Osteoblast (primary cell): Measurements from ENCODE around the gene TTBK1. TPM values are rescaled to one million over a fixed set of nuclear protein-coding genes. Genes with fewer than 3 reads are reported as not detected.

ENCODE experiments used
- DNase-seq: peaks from one replicate; pipeline ENCODE4 v3.0.0; 2011; ENCODE audit warnings: low spot score, mixed read lengths; ENCODE audit not compliant: insufficient read length; ENCODE audit errors: missing footprints
- H2AFZ ChIP-seq: 2 replicates; pipeline ENCODE4 v1.6.0; 2011; ENCODE audit warnings: mild to moderate bottlenecking, low read length
- H3K27ac ChIP-seq: 2 replicates; pipeline ENCODE4 v1.5.1; 2011; ENCODE audit warnings: mild to moderate bottlenecking, low read depth, low read length, moderate library complexity
- H3K27me3 ChIP-seq: 2 replicates; pipeline ENCODE4 v1.6.0; 2012; ENCODE audit warnings: mild to moderate bottlenecking, control low read depth, inconsistent platforms, low read length, moderate library complexity; ENCODE audit not compliant: insufficient read depth
- H3K36me3 ChIP-seq: 2 replicates; pipeline ENCODE4 v1.5.1; 2011; ENCODE audit warnings: mild to moderate bottlenecking, low read length, control low read depth, moderate library complexity; ENCODE audit not compliant: insufficient read depth
- H3K4me1 ChIP-seq: 2 replicates; pipeline ENCODE4 v1.5.1; 2011; ENCODE audit warnings: mild to moderate bottlenecking, low read length, control low read depth, moderate library complexity; ENCODE audit not compliant: insufficient read depth
- H3K4me2 ChIP-seq: 2 replicates; pipeline ENCODE4 v1.6.0; 2011; ENCODE audit warnings: mild to moderate bottlenecking, low read length; ENCODE audit not compliant: insufficient read depth
- H3K4me3 ChIP-seq: fragments of 200-600 bp; sonication (generic); 3 replicates; pipeline ENCODE4 v1.5.1; 2012; ENCODE audit warnings: mild to moderate bottlenecking, low read length, inconsistent platforms; ENCODE audit not compliant: insufficient read depth
- H3K79me2 ChIP-seq: 2 replicates; pipeline ENCODE4 v1.6.0; 2012; ENCODE audit warnings: mild to moderate bottlenecking, low read length, control low read depth, inconsistent platforms; ENCODE audit not compliant: insufficient read depth
- H3K9me3 ChIP-seq: 2 replicates; pipeline ENCODE4 v1.5.1; 2011; ENCODE audit warnings: low read depth, low read length, control low read depth
- H4K20me1 ChIP-seq: 2 replicates; pipeline ENCODE4 v1.6.0; 2012; ENCODE audit warnings: mild to moderate bottlenecking, low read length, control low read depth; ENCODE audit not compliant: insufficient read depth
- total RNA-seq: library from RNA; depleted of rRNA; stranded (reverse); fragments of >200 nt; gene quantifications from 2 replicates; pipeline ENCODE4 v1.2.3, GENCODE V29; 2012
- TF ChIP-seq, protein P1 (sequence below): IDR thresholded peaks from 2 replicates; pipeline ENCODE4 v1.5.1; 2011; ENCODE audit warnings: mild to moderate bottlenecking, low read depth, low read length, moderate library complexity; ENCODE audit errors: extremely low read depth

The TTBK1 gene
- total RNA-seq, 1 donor, result under 0.01 TPM

DNA sequence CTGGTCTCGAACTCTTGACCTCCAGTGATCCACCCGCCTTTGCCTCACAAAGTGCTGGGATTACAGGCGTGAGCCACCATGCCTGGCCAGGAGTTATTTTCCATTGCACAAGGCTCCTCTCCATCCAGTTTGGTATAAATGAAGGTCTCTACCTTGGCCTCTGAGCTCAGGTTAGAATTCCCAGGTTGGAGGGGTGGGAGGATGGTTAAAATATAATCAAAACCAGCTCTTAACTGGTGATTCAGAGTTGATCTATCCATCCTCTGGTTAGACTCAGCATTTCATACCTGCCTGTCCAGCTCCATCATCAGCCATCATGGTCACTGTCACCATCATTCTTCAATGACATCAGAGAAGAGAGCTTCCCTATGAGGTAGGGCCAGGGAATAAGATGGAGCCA lies 52.2 kb downstream of the TTBK1 start:
- Histone ChIP-seq H3K9me3 (no peaks in the 10 kb centered on the region), H2AFZ (no peak overlapping the region), H3K4me1 (no peaks in the 10 kb centered on the region), H3K36me3 (no peaks in the 10 kb centered on the region), H3K79me2 (no peaks in the 10 kb centered on the region), H4K20me1 (no peaks in the 10 kb centered on the region), H3K4me3 (no peak overlapping the region), H3K27ac (no peak overlapping the region), H3K4me2 (no peak overlapping the region), H3K27me3 (peaks cover 32% of the 10 kb centered on the region)
- TF ChIP-seq, protein P1, sequence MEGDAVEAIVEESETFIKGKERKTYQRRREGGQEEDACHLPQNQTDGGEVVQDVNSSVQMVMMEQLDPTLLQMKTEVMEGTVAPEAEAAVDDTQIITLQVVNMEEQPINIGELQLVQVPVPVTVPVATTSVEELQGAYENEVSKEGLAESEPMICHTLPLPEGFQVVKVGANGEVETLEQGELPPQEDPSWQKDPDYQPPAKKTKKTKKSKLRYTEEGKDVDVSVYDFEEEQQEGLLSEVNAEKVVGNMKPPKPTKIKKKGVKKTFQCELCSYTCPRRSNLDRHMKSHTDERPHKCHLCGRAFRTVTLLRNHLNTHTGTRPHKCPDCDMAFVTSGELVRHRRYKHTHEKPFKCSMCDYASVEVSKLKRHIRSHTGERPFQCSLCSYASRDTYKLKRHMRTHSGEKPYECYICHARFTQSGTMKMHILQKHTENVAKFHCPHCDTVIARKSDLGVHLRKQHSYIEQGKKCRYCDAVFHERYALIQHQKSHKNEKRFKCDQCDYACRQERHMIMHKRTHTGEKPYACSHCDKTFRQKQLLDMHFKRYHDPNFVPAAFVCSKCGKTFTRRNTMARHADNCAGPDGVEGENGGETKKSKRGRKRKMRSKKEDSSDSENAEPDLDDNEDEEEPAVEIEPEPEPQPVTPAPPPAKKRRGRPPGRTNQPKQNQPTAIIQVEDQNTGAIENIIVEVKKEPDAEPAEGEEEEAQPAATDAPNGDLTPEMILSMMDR, result no peak
- DNase-seq, result no peak

DNA sequence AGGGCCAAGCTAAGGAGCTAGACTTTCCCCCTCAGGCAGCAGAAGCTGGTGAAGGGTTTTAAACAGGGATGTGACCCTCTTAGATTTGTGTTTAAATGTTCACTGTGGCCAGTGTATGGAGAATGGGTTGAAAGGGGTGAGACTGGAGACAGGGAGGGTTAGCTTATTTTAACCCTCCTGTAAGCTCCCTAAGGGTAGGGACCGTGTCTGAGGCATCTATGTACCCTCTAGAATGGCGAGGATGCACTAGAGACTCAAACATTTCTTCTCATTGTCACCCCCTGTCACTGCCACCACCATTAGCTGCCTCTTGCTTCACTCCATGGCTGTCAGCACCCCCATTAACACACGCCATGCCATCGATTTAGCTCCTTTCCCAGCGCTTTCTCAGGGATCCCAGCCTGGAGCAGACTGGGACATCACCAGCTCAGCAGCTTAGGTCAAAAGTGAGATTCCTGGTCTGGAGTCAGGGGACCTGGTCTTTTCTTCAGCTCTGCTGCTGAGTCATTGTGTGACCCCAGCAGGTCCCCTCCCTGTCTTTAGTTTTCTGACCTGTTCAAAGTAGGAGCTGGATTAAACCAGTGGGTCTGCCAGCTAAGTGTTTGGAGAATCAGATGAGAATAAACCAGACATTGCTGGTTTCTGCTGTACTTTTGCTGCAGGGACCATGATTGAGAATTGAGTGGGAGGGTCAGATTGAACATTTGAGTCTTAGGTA lies 53.7 kb downstream of the TTBK1 start:
- no peak overlapping the region for H3K4me2 ChIP-seq
- no peaks in the 10 kb centered on the region for H4K20me1 ChIP-seq
- H3K27me3 ChIP-seq, result peaks cover 47% of the 10 kb centered on the region
- H2AFZ ChIP-seq, result no peak overlapping the region
- H3K27ac ChIP-seq, result no peak overlapping the region
- no peak for DNase-seq
- H3K79me2 ChIP-seq, result no peaks in the 10 kb centered on the region
- TF ChIP-seq, protein P1, result no peak
- no peaks in the 10 kb centered on the region for H3K9me3 ChIP-seq
- H3K4me1 ChIP-seq, result no peaks in the 10 kb centered on the region
- H3K36me3 ChIP-seq, result no peaks in the 10 kb centered on the region
- no peak overlapping the region for H3K4me3 ChIP-seq

DNA sequence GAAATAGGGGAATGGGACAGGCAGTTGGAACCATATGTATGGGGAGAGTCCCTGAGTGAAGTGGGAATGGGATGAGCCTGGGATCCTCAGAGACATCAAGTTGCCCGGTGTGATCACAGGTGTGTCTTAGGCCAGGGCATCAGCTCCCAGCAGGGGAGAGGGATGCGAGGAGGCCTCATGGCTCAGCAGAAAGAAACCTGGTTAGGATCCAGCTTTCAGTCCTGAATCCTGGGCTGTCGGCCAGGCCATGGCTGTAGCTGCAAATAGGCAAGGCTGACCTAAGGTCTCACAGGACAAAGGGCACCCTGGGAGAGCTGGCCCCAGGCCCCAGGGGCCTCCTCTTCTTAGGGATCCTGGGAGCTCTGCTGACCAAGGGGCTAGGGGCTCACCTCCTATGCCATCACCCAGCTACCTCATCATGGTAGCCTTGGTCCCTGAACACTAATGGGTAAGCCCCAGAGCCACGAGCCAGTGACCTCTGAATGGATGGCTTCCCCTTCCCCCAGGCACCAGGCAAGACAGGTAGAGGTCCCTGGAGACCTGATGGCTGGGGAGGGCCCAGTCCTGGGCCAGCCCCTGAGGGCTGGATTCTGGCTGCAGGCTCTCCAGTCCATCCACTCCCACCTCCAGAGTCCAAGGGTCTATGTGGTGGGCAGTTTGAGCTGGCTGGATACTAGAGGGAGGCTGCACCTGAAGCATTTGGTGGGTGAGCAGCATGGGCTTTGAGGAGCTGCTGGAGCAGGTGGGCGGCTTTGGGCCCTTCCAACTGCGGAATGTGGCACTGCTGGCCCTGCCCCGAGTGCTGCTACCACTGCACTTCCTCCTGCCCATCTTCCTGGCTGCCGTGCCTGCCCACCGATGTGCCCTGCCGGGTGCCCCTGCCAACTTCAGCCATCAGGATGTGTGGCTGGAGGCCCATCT lies 54.6 kb downstream of the TTBK1 start, which contains the start of gene SLC22A7:
Gene SLC22A7 (plus strand): TSS at position 617 of the 921 bp plus-strand sequence. CDS start 99 bp downstream, at position 716.
- TF ChIP-seq, protein P1, result no peak
- Histone ChIP-seq H3K9me3 (no peaks in the 10 kb centered on the region), H3K27ac (no peak within 1 kb of the TSS), H2AFZ (no peak within 1 kb of the TSS), H4K20me1 (no peaks in the 10 kb centered on the region), H3K4me3 (no peak within 1 kb of the TSS), H3K36me3 (no peaks in the 10 kb centered on the region), H3K4me1 (no peaks in the 10 kb centered on the region), H3K27me3 (peaks cover 50% of the 10 kb centered on the region), H3K79me2 (no peaks in the 10 kb centered on the region), H3K4me2 (no peak within 1 kb of the TSS)
- no peak for DNase-seq
